Measurements from ENCODE around the gene FUT7. TPM values are rescaled to one million over a fixed set of nuclear protein-coding genes. Genes with fewer than 3 reads are reported as not detected.

FUT7 gene
- total RNA-seq, 1 donor from 2014 or later = 0.18 TPM

DNA sequence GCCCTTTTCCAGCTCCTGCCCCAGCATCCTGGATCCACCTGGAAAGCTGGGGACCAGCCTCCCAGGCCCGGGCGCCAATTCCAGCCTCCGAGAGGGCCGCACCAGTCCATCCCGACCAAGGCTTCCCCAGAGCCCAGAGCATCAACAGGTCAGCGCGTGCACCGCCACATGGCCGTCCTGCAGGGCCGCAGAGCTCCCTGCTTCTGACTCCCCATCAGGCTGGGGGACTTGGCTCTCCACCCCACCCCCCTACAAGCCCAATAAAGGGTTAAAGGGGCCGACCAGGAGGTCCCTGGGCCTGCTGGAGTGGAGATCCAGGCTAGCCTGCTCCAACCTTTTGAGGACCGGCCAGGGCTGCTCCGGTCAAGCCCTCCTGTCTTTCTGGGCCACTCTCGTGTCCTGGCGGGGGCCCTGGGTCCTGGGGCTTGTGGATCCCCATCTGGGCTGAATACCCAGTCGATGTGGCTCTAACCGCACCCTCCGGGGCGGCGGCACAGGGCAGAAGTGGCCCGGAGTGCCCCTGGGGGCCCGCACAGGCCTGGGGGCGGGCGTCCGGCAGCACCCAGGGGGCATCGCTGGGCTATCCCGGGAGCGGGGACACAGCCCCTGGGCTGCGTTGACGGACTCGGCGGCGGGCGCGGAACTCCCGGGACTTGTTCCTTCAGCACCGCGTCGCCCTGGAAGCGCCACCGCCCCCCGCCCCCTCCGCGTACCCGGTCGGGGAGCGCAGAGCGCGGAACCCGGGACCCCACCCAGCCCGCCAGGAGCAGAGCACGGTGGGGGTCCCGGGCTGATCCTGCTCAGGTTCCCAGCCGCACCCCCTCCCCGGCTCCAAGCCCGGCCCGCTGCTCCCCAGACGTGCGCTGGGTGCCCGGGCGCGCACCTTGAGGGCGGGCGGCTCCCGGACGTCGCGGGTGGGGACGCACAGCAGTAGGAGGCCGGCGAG, 21.4 kb upstream of the FUT7 start:
- no peak for ATAC-seq
- DNase-seq (ENCODE audit: low spot score) = no peak
- intact Hi-C loops (cut with DNase I) = no loop called here

DNA sequence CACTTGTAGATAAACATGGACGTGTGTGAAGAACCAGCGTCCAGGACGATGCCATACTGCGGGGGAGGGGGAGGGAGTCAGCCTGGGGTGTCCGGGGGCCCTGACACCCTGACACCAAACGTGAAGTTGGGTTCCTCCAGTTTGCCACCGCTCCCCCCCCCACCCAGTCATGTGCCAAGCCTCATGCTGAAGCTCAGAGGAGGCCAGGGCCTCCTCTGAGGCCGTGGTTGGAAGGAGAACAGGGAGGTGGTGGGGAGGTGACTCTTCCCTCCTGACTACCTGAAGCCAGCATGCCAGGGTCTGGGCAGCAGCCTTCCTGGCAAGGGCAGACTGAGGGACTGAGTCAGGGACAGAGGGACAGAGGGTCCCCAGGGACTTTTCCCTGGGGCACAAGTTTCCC, 20.4 kb upstream of the FUT7 start:
- intact Hi-C loops (cut with DNase I) = no loop called here
- ATAC-seq (no peak), DNase-seq (ENCODE audit: low spot score) (no peak)

DNA sequence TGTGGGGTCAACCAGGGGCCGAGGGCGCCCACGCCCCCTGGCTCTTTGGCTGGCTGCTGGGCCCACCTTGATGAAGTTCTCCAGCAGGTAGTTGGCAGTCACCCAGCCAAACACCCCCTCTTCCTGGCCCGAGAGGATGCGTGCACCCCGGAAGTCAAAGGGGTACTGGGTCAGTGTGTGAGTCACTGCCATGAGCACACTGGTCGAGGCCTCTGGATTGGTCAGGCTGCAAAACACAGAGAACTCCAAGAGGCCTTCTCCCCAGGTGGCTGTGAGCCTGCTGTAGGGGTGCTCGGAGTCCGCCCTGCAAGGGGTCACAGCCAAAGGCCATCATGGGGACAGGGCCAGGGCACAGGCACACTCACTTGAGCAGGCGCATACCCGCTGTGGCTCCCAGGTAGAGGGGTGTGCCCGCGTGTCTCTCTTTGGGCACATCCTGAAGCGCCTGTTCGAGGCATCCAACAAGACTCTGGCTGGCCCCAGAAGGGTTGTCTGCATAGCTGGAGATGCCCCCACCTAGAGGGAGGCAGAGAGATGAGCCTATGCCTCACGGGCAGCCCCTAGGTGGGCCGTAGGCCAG, 19.3 kb upstream of the FUT7 start:
- no peak for ATAC-seq

DNA sequence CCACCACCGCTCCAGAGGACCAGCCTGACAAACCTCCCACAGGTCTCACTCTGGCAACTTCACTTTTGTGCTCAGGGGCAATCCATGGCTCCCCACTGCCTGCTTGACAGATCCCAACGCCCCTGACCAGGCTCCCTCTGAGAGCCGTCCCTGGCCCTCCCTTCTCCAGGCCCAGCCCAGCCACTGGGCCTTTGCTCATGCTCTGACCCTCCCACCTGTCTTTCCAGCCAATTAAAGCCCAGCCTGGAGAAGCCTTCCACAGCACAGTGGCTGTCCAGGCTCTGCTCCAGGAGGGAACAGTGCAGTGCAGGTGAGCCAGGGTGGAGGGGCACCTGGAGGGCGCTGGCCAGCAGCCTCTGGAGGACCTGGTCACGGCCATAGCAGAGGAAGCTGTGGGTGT, 18.7 kb upstream of the FUT7 start:
- intact Hi-C loops (cut with DNase I) = no loop called here
- DNase-seq (ENCODE audit: low spot score) (no peak), ATAC-seq (no peak)

More for the DNA sequence above, 19.3 kb upstream of the FUT7 start:
- DNase-seq (ENCODE audit: low spot score) = no peak
- intact Hi-C loops (cut with DNase I) = no loop called here

DNA sequence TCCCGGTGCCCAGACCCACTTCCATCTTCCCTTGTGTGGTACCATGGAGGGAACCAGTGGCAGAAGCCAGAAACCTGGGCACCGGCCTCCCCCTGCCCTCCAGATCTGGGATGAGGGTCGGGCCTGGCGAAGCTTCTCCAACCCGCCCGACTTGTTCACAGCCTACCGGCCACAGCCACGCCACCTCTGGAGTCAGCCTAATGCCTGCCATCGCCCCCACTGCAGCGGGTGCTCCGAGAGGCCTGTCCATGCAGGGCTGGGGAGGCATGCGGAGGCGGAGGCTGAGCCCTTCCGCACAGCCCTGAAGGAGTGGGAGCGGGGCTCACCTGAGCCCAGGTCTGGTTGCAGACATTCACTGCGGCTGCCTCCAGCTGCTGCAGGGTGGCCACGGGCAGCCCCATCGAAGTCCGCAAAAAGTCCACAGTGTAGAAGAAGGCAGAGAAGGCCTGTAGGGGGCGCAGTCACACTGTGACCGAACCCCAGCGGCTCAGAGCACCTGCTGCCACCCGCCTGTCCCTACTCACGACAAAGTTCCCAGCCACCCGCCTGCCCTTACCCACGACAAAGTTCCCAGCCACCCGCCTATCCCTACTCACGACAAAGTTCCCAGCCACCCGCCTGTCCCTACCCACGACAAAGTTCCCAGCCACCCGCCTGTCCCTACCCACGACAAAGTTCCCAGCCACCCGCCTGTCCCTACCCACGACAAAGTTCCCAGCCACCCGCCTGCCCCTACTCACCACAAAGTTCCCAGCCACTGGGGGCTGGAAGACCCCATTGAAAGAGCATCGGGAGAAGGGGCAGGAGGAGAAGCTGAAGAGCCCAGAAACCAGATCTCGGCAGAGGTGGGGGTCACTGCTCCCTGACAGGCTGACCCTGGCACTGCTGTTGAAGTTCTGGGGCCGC, 17.9 kb upstream of the FUT7 start:
- intact Hi-C loops (cut with DNase I) = no loop called here
- ATAC-seq (peak; percentile 25), DNase-seq (ENCODE audit: low spot score) (no peak)

DNA sequence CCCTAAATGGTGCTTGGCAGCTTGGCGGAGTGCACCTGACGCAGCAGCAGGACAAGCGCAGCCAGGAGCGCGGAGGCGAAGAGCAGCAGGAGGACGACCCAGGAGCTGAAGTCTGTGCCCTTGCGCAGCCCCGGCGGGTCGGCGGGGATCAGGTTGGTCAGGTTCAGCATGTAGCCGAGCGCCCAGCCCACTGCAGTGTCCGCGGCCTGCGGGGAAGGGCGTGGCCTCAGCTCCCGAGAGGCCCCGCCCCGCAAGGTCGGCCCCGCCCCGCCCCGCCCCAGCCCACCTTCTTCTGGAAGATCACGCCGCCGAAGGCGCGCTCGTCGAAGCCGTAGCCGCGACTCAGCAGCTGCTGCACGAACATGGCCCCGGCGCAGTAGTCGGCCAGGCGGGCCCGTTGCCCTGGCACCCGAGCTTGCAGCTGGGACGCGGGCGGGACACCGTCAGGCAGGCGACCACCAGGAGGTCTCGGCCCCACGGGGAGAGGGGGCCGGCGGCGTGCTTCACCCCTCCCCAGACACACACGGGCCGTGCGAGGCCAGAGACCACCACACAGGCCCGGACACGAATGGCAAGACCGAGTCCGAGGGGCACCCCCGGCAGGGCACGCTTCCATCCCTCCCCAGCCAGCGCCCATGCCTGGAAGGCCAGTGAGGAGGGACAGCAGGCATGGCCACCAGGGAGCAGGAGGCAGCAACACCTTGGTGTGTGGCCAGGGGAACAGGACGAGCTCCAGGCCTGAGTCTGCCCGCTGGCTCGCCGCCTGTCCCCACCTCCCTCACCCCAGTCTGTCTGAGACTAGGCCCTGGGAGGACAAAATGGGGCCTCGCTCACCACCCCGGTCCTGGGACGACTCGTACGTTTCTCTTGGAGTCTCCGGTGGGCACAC, 17.0 kb upstream of the FUT7 start:
- no peak for ATAC-seq
- intact Hi-C loops (cut with DNase I) = no loop called here

DNA sequence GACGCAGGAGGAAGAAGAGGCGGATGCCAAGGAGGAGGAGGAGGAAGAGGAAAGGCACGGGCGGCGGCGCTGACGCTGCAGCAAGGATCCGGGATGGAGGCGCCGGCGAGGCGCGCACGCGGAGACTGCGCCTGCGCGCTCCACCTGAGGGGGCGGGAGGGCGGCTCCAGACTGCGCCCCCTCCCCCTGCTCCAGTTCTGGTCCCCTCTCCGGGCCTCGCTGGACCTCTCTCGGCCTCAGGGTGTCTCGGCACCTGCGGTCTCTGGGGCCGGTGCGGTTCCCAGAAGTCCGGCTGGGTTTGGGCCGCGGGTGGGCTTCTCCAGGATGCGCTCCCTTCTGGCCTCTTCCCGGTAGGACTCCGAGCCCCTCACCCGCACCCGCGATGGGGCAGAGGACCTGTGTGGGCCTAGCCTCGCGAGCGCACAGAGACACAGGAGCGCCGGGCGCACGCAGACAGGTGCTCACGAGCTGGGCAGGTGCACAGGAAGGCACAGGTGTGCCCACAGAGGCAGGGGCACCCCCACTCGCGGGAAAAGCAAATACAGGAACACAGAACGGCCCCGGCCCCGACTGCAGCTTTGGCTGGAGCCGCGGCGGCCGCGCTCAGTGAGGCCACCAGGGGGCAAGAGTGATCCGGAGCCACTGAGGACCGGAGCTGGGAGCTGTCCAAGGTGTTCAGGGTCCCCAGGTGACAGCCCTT, 14.3 kb upstream of the FUT7 start, which contains the start of gene NPDC1:
TSS of gene NPDC1 (minus strand) at position 90 of the 700 bp plus-strand sequence. CDS start 188 bp downstream, outside the sequence.
- intact Hi-C loops (cut with DNase I) = no loop called here
- ATAC-seq (peak; percentile 76), DNase-seq (ENCODE audit: low spot score) (peak; percentile 88)

More for the DNA sequence above, 17.0 kb upstream of the FUT7 start:
- DNase-seq (ENCODE audit: low spot score) = no peak

DNA sequence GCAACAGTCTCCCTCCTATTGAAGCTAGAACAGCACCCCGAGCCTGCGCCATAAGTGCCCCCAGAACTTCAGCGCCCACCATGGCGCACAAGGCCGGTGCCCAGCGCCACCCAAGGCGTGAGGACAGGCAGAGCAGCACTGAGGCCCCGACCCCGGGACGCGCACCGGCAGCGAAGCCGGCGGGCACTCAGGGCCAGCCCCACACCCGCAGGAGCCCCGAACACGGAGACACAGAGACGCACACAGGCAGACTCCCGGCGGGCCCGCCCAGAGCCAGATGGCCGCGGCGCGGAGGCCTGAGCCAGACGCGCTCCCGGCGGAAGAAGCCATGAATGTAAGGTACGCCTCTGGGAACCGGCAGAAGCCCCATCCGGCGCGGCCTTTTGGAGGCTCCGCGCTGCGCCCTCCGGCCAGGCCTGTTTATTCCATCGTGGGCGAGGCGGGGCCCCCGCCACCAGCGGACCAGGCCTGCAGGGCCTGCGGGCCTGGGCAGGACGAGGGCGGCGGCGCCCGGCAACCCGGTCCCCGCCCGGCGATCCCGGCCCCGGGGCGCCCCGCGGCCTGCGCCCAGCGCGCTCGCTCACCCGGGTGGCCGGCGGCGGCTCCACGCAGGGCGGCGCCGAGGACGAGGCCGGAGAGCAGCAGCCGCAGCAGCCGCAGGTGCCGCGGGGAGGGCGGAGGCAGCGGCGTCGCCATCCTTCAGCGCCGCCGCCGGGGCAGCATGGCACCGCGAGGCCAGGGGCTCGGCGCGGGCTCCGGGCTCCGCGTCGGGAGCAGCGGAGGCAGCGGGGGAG, 13.6 kb upstream of the FUT7 start:
- intact Hi-C loops (cut with DNase I) = no loop called here
- DNase-seq (ENCODE audit: low spot score) = no peak
- ATAC-seq = no peak

DNA sequence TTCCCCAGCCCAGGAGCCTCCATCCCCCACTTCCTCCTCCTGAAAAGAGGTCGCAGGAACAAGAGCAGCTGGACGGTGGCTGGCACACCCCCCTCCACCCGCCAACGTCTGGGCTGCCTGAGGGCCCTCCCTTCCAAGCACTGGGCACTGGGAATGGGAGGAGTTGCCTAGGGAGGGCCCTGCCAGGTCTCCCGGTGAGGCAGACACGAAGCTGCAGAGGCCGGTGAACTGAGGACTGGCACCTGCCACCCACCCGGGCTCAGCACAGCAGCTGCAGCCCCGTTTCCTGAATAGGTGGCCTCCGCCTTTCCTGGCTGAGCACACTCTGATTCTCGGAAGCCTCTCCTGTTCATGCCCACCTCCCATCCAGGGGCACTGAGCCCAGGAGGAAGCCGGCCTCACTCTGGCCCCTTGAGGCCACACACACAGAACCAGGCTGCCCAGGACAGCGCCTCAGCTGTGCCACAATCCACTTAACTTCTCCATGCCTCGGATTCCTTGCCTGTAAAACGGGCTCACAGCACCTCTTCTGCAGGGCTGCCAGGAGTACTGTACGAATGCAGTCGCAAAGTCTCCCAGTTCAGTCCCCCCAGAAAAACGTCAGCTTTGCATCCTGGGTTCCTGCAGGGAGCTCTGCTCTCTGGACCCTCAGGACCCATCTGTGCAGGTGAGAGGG, 12.8 kb upstream of the FUT7 start:
- ATAC-seq (no peak), DNase-seq (ENCODE audit: low spot score) (no peak)
- intact Hi-C loops (cut with DNase I) = no loop called here

DNA sequence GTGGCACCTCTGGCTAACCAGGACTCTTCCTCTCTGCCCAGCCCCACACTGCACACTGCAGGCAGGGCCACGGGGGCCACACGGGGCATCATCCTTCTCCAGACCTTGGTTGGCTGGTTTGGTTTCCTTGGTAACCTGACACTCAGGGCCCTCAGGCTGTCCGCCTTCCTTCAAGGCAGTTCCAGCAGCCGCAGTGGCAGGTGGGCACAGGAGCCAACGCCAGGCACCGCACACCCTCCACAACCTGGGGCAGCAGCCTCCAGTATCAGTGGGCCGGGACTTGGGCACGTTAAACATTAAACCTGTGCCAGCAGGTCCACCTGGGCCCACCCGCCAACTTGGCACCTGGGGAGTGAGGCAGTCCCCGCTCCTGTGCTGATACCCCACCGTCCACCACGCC, 12.1 kb upstream of the FUT7 start:
- DNase-seq (ENCODE audit: low spot score) (no peak), ATAC-seq (no peak)
- intact Hi-C loops (cut with DNase I) = no loop called here

DNA sequence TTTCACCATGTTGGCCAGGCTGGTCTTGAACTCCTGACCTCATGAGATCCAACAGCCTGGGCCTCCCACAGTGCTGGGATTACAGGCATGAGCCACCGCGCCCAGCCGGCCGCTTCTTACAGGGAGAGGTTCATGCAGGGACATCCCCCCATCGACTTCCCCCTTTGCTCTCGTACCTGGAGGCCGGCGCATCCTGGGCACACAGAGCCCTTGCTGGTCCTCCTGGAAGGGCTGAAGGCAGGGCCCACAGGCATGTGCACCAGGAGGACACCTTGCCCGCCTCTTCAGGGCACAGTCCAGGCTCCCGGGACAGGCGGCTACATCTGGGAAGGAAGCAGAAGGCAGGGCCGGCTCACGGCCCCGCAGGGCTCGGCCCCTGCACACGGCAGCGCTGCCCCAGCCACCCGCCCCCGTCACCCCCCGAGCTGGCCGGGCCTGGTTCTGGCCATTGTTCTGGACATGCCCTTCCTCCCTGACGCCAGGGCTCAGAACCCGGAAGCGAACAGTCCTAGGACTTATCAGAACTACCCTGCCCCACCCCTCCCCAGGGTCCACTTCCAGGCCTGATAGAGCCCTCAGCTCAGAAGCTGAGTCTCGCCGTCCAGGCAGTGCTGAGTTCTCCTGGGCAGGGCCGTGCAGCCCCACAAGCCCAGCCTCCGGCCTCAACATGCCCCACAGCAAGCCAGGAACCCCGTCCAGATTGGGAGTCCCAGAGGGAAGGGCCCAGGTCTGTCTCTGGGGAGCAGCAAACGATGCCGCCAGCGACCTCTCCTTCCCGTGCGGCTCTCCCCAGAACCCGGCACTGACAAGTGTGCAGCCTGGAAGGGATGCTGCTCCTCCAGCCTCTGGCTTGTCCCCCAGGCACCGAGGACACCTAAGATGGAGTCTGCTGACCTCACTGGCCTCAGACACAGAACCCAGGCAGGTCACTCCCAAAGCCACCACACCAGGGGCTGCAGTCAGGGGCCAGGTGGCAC, 11.2 kb upstream of the FUT7 start:
- intact Hi-C loops (cut with DNase I) = no loop called here
- ATAC-seq (no peak), DNase-seq (ENCODE audit: low spot score) (no peak)

DNA sequence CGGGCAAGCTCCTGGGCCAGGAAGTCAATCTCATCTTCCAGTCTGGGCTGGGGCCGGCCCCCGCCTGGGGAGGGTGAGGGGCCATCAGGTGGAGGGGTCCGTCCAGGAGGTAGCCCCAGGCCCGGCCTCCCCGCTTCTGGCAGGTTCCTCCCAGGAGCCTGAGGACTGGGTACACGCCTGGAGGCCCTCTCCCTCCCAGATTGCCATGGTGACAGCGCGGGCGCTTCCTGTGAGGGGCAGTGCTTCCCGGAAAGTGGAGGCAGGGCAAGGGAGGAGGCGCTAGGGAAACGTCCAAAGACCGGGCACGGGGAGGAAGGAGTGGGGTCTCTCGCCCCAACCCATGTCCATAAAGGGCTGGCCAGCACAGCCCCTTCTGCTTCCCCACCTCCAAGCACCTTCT, 9.2 kb upstream of the FUT7 start:
- ATAC-seq = no peak
- intact Hi-C loops (cut with DNase I) = no loop called here
- no peak for DNase-seq (ENCODE audit: low spot score)

DNA sequence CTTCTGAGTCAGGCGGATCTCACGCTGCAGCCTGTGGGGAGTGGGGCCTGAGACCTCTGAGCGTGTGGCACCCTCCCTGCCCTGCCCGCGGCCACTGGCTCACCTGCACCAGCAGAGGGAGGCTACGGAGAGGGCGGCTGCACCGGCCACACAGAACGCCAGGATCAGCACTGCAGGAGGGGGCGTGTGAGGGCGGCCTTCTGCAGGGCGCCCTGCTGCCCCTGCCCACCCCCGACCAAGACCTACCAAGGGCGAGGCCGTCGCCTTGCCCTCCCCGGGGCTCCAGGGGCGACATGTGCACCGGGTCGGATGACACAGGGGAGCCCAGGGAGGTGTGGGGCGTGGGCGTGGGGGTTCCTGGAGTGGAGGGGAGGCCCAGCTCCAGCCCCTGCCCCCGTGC, 8.7 kb upstream of the FUT7 start:
- DNase-seq (ENCODE audit: low spot score) (no peak), ATAC-seq (no peak)
- intact Hi-C loops (cut with DNase I) = no loop called here

DNA sequence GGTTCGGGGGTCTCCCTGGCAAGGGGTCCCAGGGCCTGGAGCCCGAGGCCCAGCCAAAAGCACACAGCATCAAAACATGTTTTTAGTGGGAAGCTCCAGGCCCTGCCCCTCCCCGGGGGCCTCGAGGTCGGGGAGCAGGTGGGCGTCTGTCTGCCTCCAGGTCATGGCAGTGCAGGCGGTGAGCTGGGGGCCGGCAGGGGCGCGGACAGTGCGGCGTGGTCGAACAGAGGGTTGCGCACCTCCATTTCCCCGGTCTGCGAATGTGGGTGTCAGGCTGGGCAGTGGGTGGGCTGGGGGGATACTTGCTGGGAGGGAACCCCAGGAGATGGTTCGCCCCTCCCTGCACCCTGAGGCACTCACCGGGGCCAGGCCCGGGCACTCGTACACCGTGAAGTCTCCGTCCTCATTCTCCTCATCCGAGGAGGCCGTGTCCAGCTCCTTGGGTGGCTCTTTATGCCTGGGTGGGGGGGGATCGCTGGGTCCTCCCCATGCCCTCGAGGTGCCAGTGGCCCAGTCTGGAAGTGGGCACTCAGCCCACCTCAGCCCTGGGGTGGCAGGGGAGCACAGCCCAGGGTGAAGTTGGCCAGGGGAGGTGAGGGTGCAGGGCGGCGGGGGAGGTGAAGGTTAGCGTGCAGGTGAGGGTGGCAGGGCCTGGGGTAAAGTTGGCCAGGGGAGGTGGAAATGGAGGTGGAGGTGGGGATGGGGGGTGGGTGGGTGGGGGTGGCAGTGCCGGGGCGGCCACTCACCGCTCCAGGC, 7.9 kb upstream of the FUT7 start:
- ATAC-seq (no peak), DNase-seq (ENCODE audit: low spot score) (no peak)
- intact Hi-C loops (cut with DNase I) = loop anchor here (5.0 kb wide), 1 partner anchor 92 kb away; the partner anchor contains the start of gene C8G

DNA sequence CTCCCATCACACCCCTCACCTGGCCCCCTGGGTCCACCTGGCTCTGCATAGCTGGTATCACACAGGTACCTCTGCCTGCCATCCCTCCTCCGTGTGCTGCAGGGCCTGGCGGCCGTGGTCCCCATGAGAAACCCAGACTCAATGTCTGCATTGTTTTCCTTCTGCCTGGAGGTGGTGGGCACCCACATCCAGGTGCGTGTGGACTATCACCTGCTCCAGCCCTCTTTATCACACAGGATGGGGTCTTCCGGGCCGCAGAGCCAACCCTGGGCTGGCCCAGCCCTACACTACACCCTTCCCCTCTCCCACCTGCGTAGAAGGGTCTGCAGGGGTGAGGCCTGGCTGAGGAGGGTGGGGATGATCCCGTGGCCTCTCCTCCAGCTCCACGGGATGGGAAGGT, 7.0 kb upstream of the FUT7 start:
- ATAC-seq (no peak), DNase-seq (ENCODE audit: low spot score) (no peak)
- intact Hi-C loops (cut with DNase I) = loop anchor here (5.0 kb wide), 1 partner anchor 92 kb away; the partner anchor contains the start of gene C8G

All from sciatic nerve (tissue), 2 donors.